HG03196 (cell line): ENCODE data around the gene HAPLN2.

Source experiments
- ATAC-seq: cut with Tn5 transposase; IDR thresholded peaks from one replicate; pipeline ENCODE4 v1.9.1; 2021; ENCODE audit not compliant: unreplicated experiment

HAPLN2 gene

GRCh38 chr1:156643778-156644092 is 24.5 kb downstream of the HAPLN2 start:
- no peak for ATAC-seq

- ATAC-seq = no peak
Observed at GRCh38 chr1:156644146-156644545, 24.9 kb downstream of the HAPLN2 start.

- ATAC-seq = no peak
Observed at GRCh38 chr1:156644640-156645039, 25.4 kb downstream of the HAPLN2 start.

GRCh38 chr1:156645056-156645455 is 25.8 kb downstream of the HAPLN2 start:
- no peak for ATAC-seq

- ATAC-seq = no peak
Observed at GRCh38 chr1:156645666-156646065, 26.5 kb downstream of the HAPLN2 start.

DNA sequence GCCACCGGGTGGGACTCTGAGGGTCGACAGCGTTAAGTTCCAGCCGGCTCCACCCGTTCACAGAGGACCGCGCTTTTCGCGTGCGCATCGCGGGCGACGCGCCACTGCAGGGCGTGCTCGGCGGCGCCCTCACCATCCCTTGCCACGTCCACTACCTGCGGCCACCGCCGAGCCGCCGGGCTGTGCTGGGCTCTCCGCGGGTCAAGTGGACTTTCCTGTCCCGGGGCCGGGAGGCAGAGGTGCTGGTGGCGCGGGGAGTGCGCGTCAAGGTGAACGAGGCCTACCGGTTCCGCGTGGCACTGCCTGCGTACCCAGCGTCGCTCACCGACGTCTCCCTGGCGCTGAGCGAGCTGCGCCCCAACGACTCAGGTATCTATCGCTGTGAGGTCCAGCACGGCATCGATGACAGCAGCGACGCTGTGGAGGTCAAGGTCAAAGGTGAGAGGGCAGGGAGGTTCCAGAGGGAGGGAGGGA is 27.6 kb downstream of the HAPLN2 start:
- no peak for ATAC-seq

GRCh38 chr1:156647351-156647750 is 28.1 kb downstream of the HAPLN2 start:
- no peak for ATAC-seq

GRCh38 chr1:156648496-156648895 is 29.3 kb downstream of the HAPLN2 start:
- no peak for ATAC-seq

GRCh38 chr1:156648951-156649350 is 29.7 kb downstream of the HAPLN2 start:
- ATAC-seq = no peak

- no peak for ATAC-seq
Observed at GRCh38 chr1:156652131-156652991, 33.1 kb downstream of the HAPLN2 start.

- ATAC-seq = no peak
Observed at GRCh38 chr1:156652992-156653355, 33.8 kb downstream of the HAPLN2 start.

GRCh38 chr1:156654700-156655099 is 35.5 kb downstream of the HAPLN2 start:
- no peak for ATAC-seq

GRCh38 chr1:156655151-156655903 is 36.1 kb downstream of the HAPLN2 start:
- no peak for ATAC-seq

GRCh38 chr1:156655904-156656516 is 36.8 kb downstream of the HAPLN2 start:
- ATAC-seq = no peak

GRCh38 chr1:156656806-156657740 is 37.9 kb downstream of the HAPLN2 start:
- no peak for ATAC-seq

- ATAC-seq = no peak
Observed at GRCh38 chr1:156657741-156658319, 38.6 kb downstream of the HAPLN2 start.

GRCh38 chr1:156658496-156658895 is 39.3 kb downstream of the HAPLN2 start:
- ATAC-seq = no peak

- ATAC-seq = no peak
Observed at GRCh38 chr1:156658945-156659574, 39.8 kb downstream of the HAPLN2 start.

DNA sequence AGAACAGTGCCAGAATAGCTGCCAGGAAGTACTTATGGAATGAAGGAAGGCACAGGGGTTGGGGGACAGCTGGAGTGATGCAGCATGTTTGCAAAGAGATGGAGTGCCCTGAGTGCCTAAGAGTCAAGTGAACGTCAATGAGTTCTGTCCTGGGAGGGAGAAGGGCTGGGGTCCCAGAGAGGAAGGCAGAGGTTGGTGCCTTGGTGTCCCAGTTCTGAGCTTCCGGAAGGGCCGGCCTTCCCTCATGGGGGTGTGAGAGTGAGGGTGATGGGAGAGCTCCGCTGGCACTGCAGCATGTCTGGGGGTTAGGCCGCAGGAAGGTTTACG is 40.4 kb downstream of the HAPLN2 start:
- ATAC-seq = peak; percentile 1
